SK-N-SH treated with all-trans-retinoic acid at 6 μM for 48 hours (cell line): ENCODE measurements around the gene NOS2.

Experiments
- ATAC-seq: fragments of 200-7000 bp; cut with Tn5 transposase; 3 replicates; pipeline ENCODE4 v1.9.1; 2020; ENCODE audit warnings: mild to moderate bottlenecking, moderate library complexity
- ARNTL ChIP-seq: fragments of 450-650 bp; formaldehyde crosslinking; IDR thresholded peaks from 2 replicates; pipeline ENCODE4 v1.5.0; 2020; ENCODE audit warnings: low read depth, mild to moderate bottlenecking, moderate library complexity, borderline replicate concordance
- BACH2 ChIP-seq: fragments of 250-450 bp; sonication (Bioruptor Pico); IDR thresholded peaks from 2 replicates; pipeline ENCODE4 v1.9.0; 2021; ENCODE audit warnings: mild to moderate bottlenecking, borderline replicate concordance
- CREB5 ChIP-seq: fragments of 250-450 bp; sonication (Bioruptor Pico); IDR thresholded peaks from 2 replicates; pipeline ENCODE4 v1.5.1; 2020; ENCODE audit warnings: low read depth, mild to moderate bottlenecking, moderate library complexity
- CSDC2 ChIP-seq: fragments of 250-450 bp; sonication (Bioruptor Pico); IDR thresholded peaks from 2 replicates; pipeline ENCODE4 v1.5.0; 2020; ENCODE audit warnings: mild to moderate bottlenecking, moderate library complexity
- ESRRG ChIP-seq: fragments of 250-450 bp; sonication (Bioruptor Pico); IDR thresholded peaks from 2 replicates; pipeline ENCODE4 v1.6.1; 2021; ENCODE audit warnings: mild to moderate bottlenecking
- GLIS3 ChIP-seq: fragments of 250-450 bp; sonication (Bioruptor Pico); IDR thresholded peaks from 2 replicates; pipeline ENCODE4 v1.5.0; 2020; ENCODE audit warnings: mild to moderate bottlenecking, moderate library complexity
- ISL1 ChIP-seq: fragments of 250-450 bp; sonication (Bioruptor Pico); IDR thresholded peaks from 2 replicates; pipeline ENCODE4 v2.1.2; 2022; ENCODE audit warnings: mild to moderate bottlenecking, moderate library complexity
- OSR1 ChIP-seq: fragments of 250-450 bp; sonication (Bioruptor Pico); IDR thresholded peaks from 2 replicates; pipeline ENCODE4 v1.8.0; 2022; ENCODE audit warnings: moderate library complexity, mild to moderate bottlenecking, inconsistent platforms
- POU6F1 ChIP-seq: fragments of 250-450 bp; sonication (Bioruptor Pico); IDR thresholded peaks from 2 replicates; pipeline ENCODE4 v1.8.0; 2021; ENCODE audit warnings: low read depth, mild to moderate bottlenecking, moderate library complexity, borderline replicate concordance
- PPARA ChIP-seq: fragments of 250-450 bp; sonication (Bioruptor Pico); IDR thresholded peaks from 2 replicates; pipeline ENCODE4 v1.5.0; 2020; ENCODE audit warnings: mild to moderate bottlenecking, borderline replicate concordance
- RARB ChIP-seq: fragments of 250-450 bp; sonication (Bioruptor Pico); IDR thresholded peaks from 2 replicates; pipeline ENCODE4 v1.8.0; 2021; ENCODE audit warnings: mild to moderate bottlenecking, moderate library complexity
- SNAI2 ChIP-seq: fragments of 250-450 bp; sonication (Bioruptor Pico); IDR thresholded peaks from 2 replicates; pipeline ENCODE4 v1.5.0; 2020; ENCODE audit warnings: mild to moderate bottlenecking, moderate library complexity
- TCF4 ChIP-seq: fragments of 250-450 bp; sonication (Bioruptor Pico); IDR thresholded peaks from 2 replicates; pipeline ENCODE4 v1.8.0; 2021; ENCODE audit warnings: mild to moderate bottlenecking, moderate library complexity, borderline replicate concordance
- TOX ChIP-seq: fragments of 250-450 bp; sonication (Bioruptor Pico); IDR thresholded peaks from 2 replicates; pipeline ENCODE4 v1.8.0; 2021; ENCODE audit warnings: mild to moderate bottlenecking, moderate library complexity, borderline replicate concordance
- TSHZ2 ChIP-seq: fragments of 250-450 bp; sonication (Bioruptor Pico); IDR thresholded peaks from 2 replicates; pipeline ENCODE4 v1.5.0; 2020; ENCODE audit warnings: mild to moderate bottlenecking, moderate library complexity
- ZC3H10 ChIP-seq: fragments of 250-450 bp; sonication (Bioruptor Pico); IDR thresholded peaks from 2 replicates; pipeline ENCODE4 v1.5.1; 2021; ENCODE audit warnings: mild to moderate bottlenecking, moderate library complexity
- ZFP3 ChIP-seq: fragments of 250-450 bp; sonication (Bioruptor Pico); IDR thresholded peaks from 2 replicates; pipeline ENCODE4 v1.5.0; 2020; ENCODE audit warnings: mild to moderate bottlenecking, moderate library complexity
- ZNF565 ChIP-seq: fragments of 450-650 bp; formaldehyde crosslinking; conservative IDR thresholded peaks from 2 replicates; pipeline ENCODE4 v1.5.0; 2020; ENCODE audit warnings: low read depth, mild to moderate bottlenecking, moderate library complexity
- ZNF70 ChIP-seq: fragments of 450-650 bp; formaldehyde crosslinking; IDR thresholded peaks from 2 replicates; pipeline ENCODE4 v1.5.0; 2020; ENCODE audit warnings: mild to moderate bottlenecking, moderate library complexity
- ZNF8 ChIP-seq: fragments of 450-650 bp; formaldehyde crosslinking; IDR thresholded peaks from 2 replicates; pipeline ENCODE4 v1.5.0; 2020; ENCODE audit warnings: mild to moderate bottlenecking, moderate library complexity
- TF ChIP-seq, protein P1 (sequence below): fragments of 250-450 bp; sonication (Bioruptor Pico); IDR thresholded peaks from 2 replicates; pipeline ENCODE4 v1.8.0; 2020; ENCODE audit warnings: mild to moderate bottlenecking, moderate library complexity, borderline replicate concordance
- TF ChIP-seq, protein P2 (sequence below): fragments of 250-450 bp; sonication (Bioruptor Pico); IDR thresholded peaks from 2 replicates; pipeline ENCODE4 v1.5.1; 2021; ENCODE audit warnings: mild to moderate bottlenecking, moderate library complexity

NOS2 gene

GRCh38 chr17:27804113-27804512 is 3.8 kb upstream of the NOS2 start:
- no peak for ATAC-seq
- no peak for TF ChIP-seq ZNF70 (CRISPR knock-in tag)
- no peak for TF ChIP-seq SNAI2 (CRISPR knock-in tag)
- no peak for TF ChIP-seq TOX (CRISPR knock-in tag)
- no peak for TF ChIP-seq PPARA
- no peak for TF ChIP-seq TCF4 (CRISPR knock-in tag)
- TF ChIP-seq GLIS3 (CRISPR knock-in tag): no peak
- TF ChIP-seq ARNTL (CRISPR knock-in tag): no peak
- TF ChIP-seq BACH2 (CRISPR knock-in tag): no peak
- no peak for TF ChIP-seq ZNF8 (CRISPR knock-in tag)
- no peak for TF ChIP-seq RARB
- no peak for TF ChIP-seq ZFP3 (CRISPR knock-in tag)
- TF ChIP-seq, protein P1, sequence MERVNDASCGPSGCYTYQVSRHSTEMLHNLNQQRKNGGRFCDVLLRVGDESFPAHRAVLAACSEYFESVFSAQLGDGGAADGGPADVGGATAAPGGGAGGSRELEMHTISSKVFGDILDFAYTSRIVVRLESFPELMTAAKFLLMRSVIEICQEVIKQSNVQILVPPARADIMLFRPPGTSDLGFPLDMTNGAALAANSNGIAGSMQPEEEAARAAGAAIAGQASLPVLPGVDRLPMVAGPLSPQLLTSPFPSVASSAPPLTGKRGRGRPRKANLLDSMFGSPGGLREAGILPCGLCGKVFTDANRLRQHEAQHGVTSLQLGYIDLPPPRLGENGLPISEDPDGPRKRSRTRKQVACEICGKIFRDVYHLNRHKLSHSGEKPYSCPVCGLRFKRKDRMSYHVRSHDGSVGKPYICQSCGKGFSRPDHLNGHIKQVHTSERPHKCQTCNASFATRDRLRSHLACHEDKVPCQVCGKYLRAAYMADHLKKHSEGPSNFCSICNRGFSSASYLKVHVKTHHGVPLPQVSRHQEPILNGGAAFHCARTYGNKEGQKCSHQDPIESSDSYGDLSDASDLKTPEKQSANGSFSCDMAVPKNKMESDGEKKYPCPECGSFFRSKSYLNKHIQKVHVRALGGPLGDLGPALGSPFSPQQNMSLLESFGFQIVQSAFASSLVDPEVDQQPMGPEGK (CRISPR knock-in tag): no peak
- TF ChIP-seq POU6F1 (CRISPR knock-in tag): no peak
- TF ChIP-seq ZNF565 (CRISPR knock-in tag): no peak
- TF ChIP-seq, protein P2, sequence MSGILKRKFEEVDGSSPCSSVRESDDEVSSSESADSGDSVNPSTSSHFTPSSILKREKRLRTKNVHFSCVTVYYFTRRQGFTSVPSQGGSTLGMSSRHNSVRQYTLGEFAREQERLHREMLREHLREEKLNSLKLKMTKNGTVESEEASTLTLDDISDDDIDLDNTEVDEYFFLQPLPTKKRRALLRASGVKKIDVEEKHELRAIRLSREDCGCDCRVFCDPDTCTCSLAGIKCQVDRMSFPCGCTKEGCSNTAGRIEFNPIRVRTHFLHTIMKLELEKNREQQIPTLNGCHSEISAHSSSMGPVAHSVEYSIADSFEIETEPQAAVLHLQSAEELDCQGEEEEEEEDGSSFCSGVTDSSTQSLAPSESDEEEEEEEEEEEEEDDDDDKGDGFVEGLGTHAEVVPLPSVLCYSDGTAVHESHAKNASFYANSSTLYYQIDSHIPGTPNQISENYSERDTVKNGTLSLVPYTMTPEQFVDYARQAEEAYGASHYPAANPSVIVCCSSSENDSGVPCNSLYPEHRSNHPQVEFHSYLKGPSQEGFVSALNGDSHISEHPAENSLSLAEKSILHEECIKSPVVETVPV: no peak

- ATAC-seq: no peak
- TF ChIP-seq ISL1 (CRISPR knock-in tag): no peak
- TF ChIP-seq ZC3H10: no peak
- no peak for TF ChIP-seq POU6F1 (CRISPR knock-in tag)
- TF ChIP-seq CREB5: no peak
- TF ChIP-seq TCF4 (CRISPR knock-in tag): no peak
- TF ChIP-seq, protein P2: no peak
- TF ChIP-seq, protein P1 (CRISPR knock-in tag): no peak
- TF ChIP-seq ZNF565 (CRISPR knock-in tag): no peak
- TF ChIP-seq OSR1 (CRISPR knock-in tag): no peak
- no peak for TF ChIP-seq RARB
- TF ChIP-seq CSDC2 (CRISPR knock-in tag): no peak
- TF ChIP-seq ESRRG (CRISPR knock-in tag): no peak
- no peak for TF ChIP-seq ZFP3 (CRISPR knock-in tag)
- no peak for TF ChIP-seq ARNTL (CRISPR knock-in tag)
- no peak for TF ChIP-seq TSHZ2 (CRISPR knock-in tag)
- no peak for TF ChIP-seq BACH2 (CRISPR knock-in tag)
- no peak for TF ChIP-seq PPARA
- no peak for TF ChIP-seq SNAI2 (CRISPR knock-in tag)
- TF ChIP-seq TOX (CRISPR knock-in tag): no peak
- no peak for TF ChIP-seq ZNF8 (CRISPR knock-in tag)
Observed at GRCh38 chr17:27802962-27803680, 2.8 kb upstream of the NOS2 start.
